ENCODE measurements around the gene ARHGAP5. TPM values are rescaled to one million over a fixed set of nuclear protein-coding genes. Genes with fewer than 3 reads are reported as not detected.

Gene ARHGAP5
- total and polyA plus RNA-seq, 2 donors (not counting 1 experiment from before 2014, with no cell fraction given), result 6.4 to 65.0 TPM

DNA sequence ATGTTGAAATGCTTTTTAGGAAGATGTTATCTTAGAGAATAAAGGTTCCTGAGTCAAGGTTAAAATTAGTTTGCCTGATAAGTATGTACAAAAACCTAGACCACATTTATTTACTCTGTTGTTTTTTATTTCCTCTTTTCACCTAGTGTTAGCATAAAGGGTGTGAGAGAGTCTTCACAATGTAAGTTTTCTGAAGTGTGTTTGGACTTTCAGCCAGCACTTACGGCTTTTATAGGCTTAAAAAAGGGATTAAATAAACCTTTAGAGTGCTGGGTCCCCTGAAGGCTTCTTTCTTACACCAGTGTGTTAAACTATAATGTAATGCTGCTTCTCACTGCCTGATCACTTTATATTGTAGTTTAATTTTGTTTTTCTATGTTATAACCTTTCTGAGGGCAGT is 27.2 kb downstream of the ARHGAP5 start:
- Histone ChIP-seq H3K4me3 (ENCODE audit: control extremely low read depth in 1 of 5, extremely low read depth in 1 of 5, insufficient read depth in 1 of 5, low read depth in 2 of 5, low read length in 4 of 5) (no peak overlapping the region), H3K4me1 (ENCODE audit: control insufficient read depth in 2 of 2, insufficient read depth in 2 of 2, low read length in 2 of 2) (peaks cover 9 to 14% of the 10 kb centered on the region in 2 donors), H2AFZ (ENCODE audit: insufficient read depth, low read depth, low read length, poor library complexity, severe bottlenecking) (no peak overlapping the region), H3K4me2 (replicated peaks; ENCODE audit: low read depth, low read length, poor library complexity, severe bottlenecking) (no peak overlapping the region), H3K36me3 (replicated peaks in 1 of 2; ENCODE audit: control extremely low read depth in 1 of 2, control insufficient read depth in 1 of 2, extremely low read depth in 1 of 2, insufficient read depth in 2 of 2, low read length in 1 of 2) (no peaks in the 10 kb centered on the region), H3K27ac (ENCODE audit: low read length in 2 of 2) (no peak overlapping the region), H3K27me3 (replicated peaks in 1 of 4; ENCODE audit: control extremely low read depth in 1 of 4, control insufficient read depth in 3 of 4, insufficient read depth in 4 of 4, low read length in 3 of 4) (no peaks in the 10 kb centered on the region), H4K20me1 (ENCODE audit: control insufficient read depth, insufficient read depth, low read length, poor library complexity, severe bottlenecking) (peaks cover 15% of the 10 kb centered on the region), H3K9me3 (ENCODE audit: control extremely low read depth in 1 of 3, control insufficient read depth in 2 of 3, insufficient read depth in 1 of 3, low read length in 2 of 3) (no peaks in the 10 kb centered on the region), H3K79me2 (ENCODE audit: control insufficient read depth, insufficient read depth, low read length) (peaks cover 56% of the 10 kb centered on the region), H3K9ac (ENCODE audit: low read length) (no peak overlapping the region)
- H3K9me3 Mint-ChIP-seq (ENCODE audit: insufficient read depth), result no peaks in the 10 kb centered on the region
- H3K27me3 Mint-ChIP-seq, result no peaks in the 10 kb centered on the region
- TF ChIP-seq EZH2 (IDR thresholded peaks at IDR 0.05; ENCODE audit: borderline replicate concordance, insufficient read depth, low read depth, low read length, poor library complexity, severe bottlenecking), result no peak
- TF ChIP-seq, protein P1, sequence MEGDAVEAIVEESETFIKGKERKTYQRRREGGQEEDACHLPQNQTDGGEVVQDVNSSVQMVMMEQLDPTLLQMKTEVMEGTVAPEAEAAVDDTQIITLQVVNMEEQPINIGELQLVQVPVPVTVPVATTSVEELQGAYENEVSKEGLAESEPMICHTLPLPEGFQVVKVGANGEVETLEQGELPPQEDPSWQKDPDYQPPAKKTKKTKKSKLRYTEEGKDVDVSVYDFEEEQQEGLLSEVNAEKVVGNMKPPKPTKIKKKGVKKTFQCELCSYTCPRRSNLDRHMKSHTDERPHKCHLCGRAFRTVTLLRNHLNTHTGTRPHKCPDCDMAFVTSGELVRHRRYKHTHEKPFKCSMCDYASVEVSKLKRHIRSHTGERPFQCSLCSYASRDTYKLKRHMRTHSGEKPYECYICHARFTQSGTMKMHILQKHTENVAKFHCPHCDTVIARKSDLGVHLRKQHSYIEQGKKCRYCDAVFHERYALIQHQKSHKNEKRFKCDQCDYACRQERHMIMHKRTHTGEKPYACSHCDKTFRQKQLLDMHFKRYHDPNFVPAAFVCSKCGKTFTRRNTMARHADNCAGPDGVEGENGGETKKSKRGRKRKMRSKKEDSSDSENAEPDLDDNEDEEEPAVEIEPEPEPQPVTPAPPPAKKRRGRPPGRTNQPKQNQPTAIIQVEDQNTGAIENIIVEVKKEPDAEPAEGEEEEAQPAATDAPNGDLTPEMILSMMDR (IDR thresholded peaks at IDR 0.05), result no peak
- no CpG with 5 or more reads among the region's 1 CpG for whole genome bisulfite sequencing (ENCODE audit: insufficient coverage)
- no peak overlapping the region for H3K27ac Mint-ChIP-seq
- POLR2A ChIA-PET, result no interaction called here
- intact Hi-C loops (cut with micrococcal nuclease), result no loop called here
- DNase-seq (no peak), ATAC-seq (ENCODE audit: low read depth) (no peak)
- CTCF ChIA-PET, result no interaction called here
- H3K4me3 Mint-ChIP-seq, result no peak overlapping the region
- H3K4me1 Mint-ChIP-seq, result peaks cover 37% of the 10 kb centered on the region

DNA sequence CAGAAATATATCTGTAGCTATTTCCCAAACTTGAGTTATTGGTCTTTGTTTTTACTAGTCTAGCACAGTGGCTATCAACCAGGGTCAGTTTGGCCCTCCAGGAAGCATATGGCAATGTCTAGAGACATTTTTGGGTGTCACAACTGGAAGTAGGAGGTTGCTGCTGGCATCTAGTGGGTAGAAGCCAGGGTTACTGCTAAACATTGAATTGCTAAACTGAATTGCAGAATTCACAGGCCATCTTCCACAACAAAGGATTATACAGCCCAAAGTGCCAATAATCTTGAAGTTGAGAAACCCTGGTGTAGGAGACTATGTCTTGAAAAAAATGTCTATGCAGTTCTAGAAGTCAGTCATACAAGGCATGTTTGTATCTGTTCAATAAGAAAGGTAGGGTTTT is 27.7 kb downstream of the ARHGAP5 start:
- no peaks in the 10 kb centered on the region for H3K27me3 Mint-ChIP-seq
- H3K79me2 ChIP-seq (ENCODE audit: control insufficient read depth, insufficient read depth, low read length), result peaks cover 56% of the 10 kb centered on the region
- H3K4me1 Mint-ChIP-seq, result peaks cover 37% of the 10 kb centered on the region
- H4K20me1 ChIP-seq (ENCODE audit: control insufficient read depth, insufficient read depth, low read length, poor library complexity, severe bottlenecking), result peaks cover 15% of the 10 kb centered on the region
- H3K4me2 ChIP-seq (replicated peaks; ENCODE audit: low read depth, low read length, poor library complexity, severe bottlenecking), result no peak overlapping the region
- H3K27me3 ChIP-seq (replicated peaks in 1 of 4; ENCODE audit: control extremely low read depth in 1 of 4, control insufficient read depth in 3 of 4, insufficient read depth in 4 of 4, low read length in 3 of 4), result no peaks in the 10 kb centered on the region
- no peak overlapping the region for H3K4me3 ChIP-seq (ENCODE audit: control extremely low read depth in 1 of 5, extremely low read depth in 1 of 5, insufficient read depth in 1 of 5, low read depth in 2 of 5, low read length in 4 of 5)
- H3K27ac Mint-ChIP-seq, result no peak overlapping the region
- no peak overlapping the region for H3K27ac ChIP-seq (ENCODE audit: low read length in 2 of 2)
- POLR2A ChIA-PET, result no interaction called here
- peaks cover 9 to 14% of the 10 kb centered on the region in 2 donors for H3K4me1 ChIP-seq (ENCODE audit: control insufficient read depth in 2 of 2, insufficient read depth in 2 of 2, low read length in 2 of 2)
- no peak for TF ChIP-seq EZH2 (IDR thresholded peaks at IDR 0.05; ENCODE audit: borderline replicate concordance, insufficient read depth, low read depth, low read length, poor library complexity, severe bottlenecking)
- TF ChIP-seq, protein P1 (IDR thresholded peaks at IDR 0.05), result no peak
- no peak for DNase-seq
- no peaks in the 10 kb centered on the region for H3K9me3 Mint-ChIP-seq (ENCODE audit: insufficient read depth)
- H3K9me3 ChIP-seq (ENCODE audit: control extremely low read depth in 1 of 3, control insufficient read depth in 2 of 3, insufficient read depth in 1 of 3, low read length in 2 of 3), result no peaks in the 10 kb centered on the region
- H3K4me3 Mint-ChIP-seq, result no peak overlapping the region
- H3K9ac ChIP-seq (ENCODE audit: low read length), result no peak overlapping the region
- no peak overlapping the region for H2AFZ ChIP-seq (ENCODE audit: insufficient read depth, low read depth, low read length, poor library complexity, severe bottlenecking)
- H3K36me3 ChIP-seq (replicated peaks in 1 of 2; ENCODE audit: control extremely low read depth in 1 of 2, control insufficient read depth in 1 of 2, extremely low read depth in 1 of 2, insufficient read depth in 2 of 2, low read length in 1 of 2), result no peaks in the 10 kb centered on the region
- CTCF ChIA-PET, result no interaction called here
- intact Hi-C loops (cut with micrococcal nuclease), result no loop called here
- no peak for ATAC-seq (ENCODE audit: low read depth)

Data from B cell (primary cell).